HEK293 (cell line): ENCODE results near the gene CD151.

Source experiments
- CTCF ChIA-PET: fragments of 350-600 bp; formaldehyde crosslinking; extraction: SDS; loops from one replicate; lab custom pipeline; 2021; ENCODE audit warnings: antibody characterized with exemption; lab: Yijun Ruan, JAX
- POLR2A ChIA-PET: fragments of 300-600 bp; formaldehyde crosslinking; extraction: SDS; loops from one replicate; lab custom pipeline; 2020; ENCODE audit warnings: antibody characterized with exemption, inconsistent platforms; lab: Yijun Ruan, JAX
- H3K27ac ChIP-seq: fragments of 200-500 bp; sonication (Bioruptor generic); 2 replicates; pipeline ENCODE4 v1.5.1; 2014; ENCODE audit warnings: low read depth, low read length, control low read depth, inconsistent platforms; ENCODE audit errors: extremely low read depth
- H3K36me3 ChIP-seq, 2 experiments: fragments of 200-500 bp in 1 of 2; sonication (Bioruptor generic) in 1 of 2; 1 replicate in 1 of 2; 2 replicates in 1 of 2; pipeline ENCODE4 v1.5.1; 2014 to 2017; ENCODE audit warnings: inconsistent platforms in 2 of 2, low read length in 2 of 2; ENCODE audit not compliant: control insufficient read depth in 2 of 2, insufficient read depth in 1 of 2
- H3K4me1 ChIP-seq: fragments of 200-500 bp; sonication (Bioruptor generic); 2 replicates; pipeline ENCODE4 v1.5.1; 2014; ENCODE audit warnings: mild to moderate bottlenecking, low read length, inconsistent platforms; ENCODE audit not compliant: control insufficient read depth, insufficient read depth
- H3K4me3 ChIP-seq: 2 replicates; pipeline ENCODE4 v1.5.1; 2011; ENCODE audit warnings: low read depth, mild to moderate bottlenecking, control low read depth, low read length, moderate library complexity
- H3K9me3 ChIP-seq: fragments of 200-500 bp; sonication (Bioruptor generic); 2 replicates; pipeline ENCODE4 v1.5.1; 2014; ENCODE audit warnings: low read depth, low read length, inconsistent platforms; ENCODE audit not compliant: control insufficient read depth, insufficient read depth
- ATF2 ChIP-seq: fragments of 450-650 bp; formaldehyde crosslinking; IDR thresholded peaks from 2 replicates; pipeline ENCODE4 v1.5.1; 2016; ENCODE audit warnings: missing biosample characterization, missing genetic modification characterization, low read depth
- KLF1 ChIP-seq: fragments of 450-650 bp; formaldehyde crosslinking; IDR thresholded peaks from 2 replicates; pipeline ENCODE4 v1.5.1; 2016; ENCODE audit warnings: missing biosample characterization, missing genetic modification characterization
- ZFHX2 ChIP-seq: fragments of 450-650 bp; formaldehyde crosslinking; conservative IDR thresholded peaks from 2 replicates; pipeline ENCODE4 v1.5.1; 2016; ENCODE audit warnings: missing biosample characterization, missing genetic modification characterization
- ZFP3 ChIP-seq: fragments of 450-650 bp; formaldehyde crosslinking; IDR thresholded peaks from 2 replicates; pipeline ENCODE4 v1.5.1; 2016; ENCODE audit warnings: low read depth, missing biosample characterization, missing genetic modification characterization
- ZFP37 ChIP-seq: fragments of 450-650 bp; formaldehyde crosslinking; IDR thresholded peaks from 2 replicates; pipeline ENCODE4 v1.5.1; 2016; ENCODE audit warnings: missing biosample characterization, missing genetic modification characterization
- ZNF132 ChIP-seq: fragments of 450-650 bp; formaldehyde crosslinking; IDR thresholded peaks from 2 replicates; pipeline ENCODE4 v1.5.1; 2017; ENCODE audit warnings: missing biosample characterization, missing genetic modification characterization, borderline replicate concordance
- ZNF175 ChIP-seq: fragments of 450-650 bp; formaldehyde crosslinking; IDR thresholded peaks from 2 replicates; pipeline ENCODE4 v1.5.1; 2016; ENCODE audit warnings: missing biosample characterization, missing genetic modification characterization
- ZNF211 ChIP-seq: fragments of 450-650 bp; formaldehyde crosslinking; IDR thresholded peaks from 2 replicates; pipeline ENCODE4 v1.5.1; 2016; ENCODE audit warnings: low read depth, missing biosample characterization, missing genetic modification characterization
- ZNF280C ChIP-seq: fragments of 450-650 bp; formaldehyde crosslinking; IDR thresholded peaks from 2 replicates; pipeline ENCODE4 v1.5.1; 2016; ENCODE audit warnings: missing biosample characterization, missing genetic modification characterization
- ZNF280D ChIP-seq: fragments of 450-650 bp; formaldehyde crosslinking; IDR thresholded peaks from 2 replicates; pipeline ENCODE4 v1.5.1; 2016; ENCODE audit warnings: missing biosample characterization, missing genetic modification characterization
- ZNF510 ChIP-seq: fragments of 450-650 bp; formaldehyde crosslinking; IDR thresholded peaks from 2 replicates; pipeline ENCODE4 v1.5.1; 2018; ENCODE audit warnings: mild to moderate bottlenecking, missing genetic modification characterization, missing biosample characterization; ENCODE audit not compliant: insufficient replicate concordance
- ZNF514 ChIP-seq: fragments of 450-650 bp; formaldehyde crosslinking; IDR thresholded peaks from 2 replicates; pipeline ENCODE4 v1.5.1; 2016; ENCODE audit warnings: missing biosample characterization, missing genetic modification characterization
- ZNF571 ChIP-seq: fragments of 450-650 bp; formaldehyde crosslinking; IDR thresholded peaks from 2 replicates; pipeline ENCODE4 v1.5.0; 2017; ENCODE audit warnings: missing biosample characterization, missing genetic modification characterization
- ZNF777 ChIP-seq: fragments of 450-650 bp; formaldehyde crosslinking; IDR thresholded peaks from 2 replicates; pipeline ENCODE4 v1.5.1; 2017; ENCODE audit warnings: missing biosample characterization, missing genetic modification characterization, borderline replicate concordance
- TF ChIP-seq, protein P1 (sequence below): fragments of 450-650 bp; formaldehyde crosslinking; IDR thresholded peaks from 2 replicates; pipeline ENCODE4; 2016; ENCODE audit warnings: missing biosample characterization, missing genetic modification characterization
- TF ChIP-seq, protein P2 (sequence below): fragments of 450-650 bp; formaldehyde crosslinking; IDR thresholded peaks from 2 replicates; pipeline ENCODE4 v1.5.1; 2017; ENCODE audit warnings: missing biosample characterization, missing genetic modification characterization

Gene CD151

GRCh38 chr11:802693-803466, 29.9 kb upstream of the CD151 start (continued):
- TF ChIP-seq ZNF280D (tag by site-specific recombination), result no peak
- TF ChIP-seq, protein P1, sequence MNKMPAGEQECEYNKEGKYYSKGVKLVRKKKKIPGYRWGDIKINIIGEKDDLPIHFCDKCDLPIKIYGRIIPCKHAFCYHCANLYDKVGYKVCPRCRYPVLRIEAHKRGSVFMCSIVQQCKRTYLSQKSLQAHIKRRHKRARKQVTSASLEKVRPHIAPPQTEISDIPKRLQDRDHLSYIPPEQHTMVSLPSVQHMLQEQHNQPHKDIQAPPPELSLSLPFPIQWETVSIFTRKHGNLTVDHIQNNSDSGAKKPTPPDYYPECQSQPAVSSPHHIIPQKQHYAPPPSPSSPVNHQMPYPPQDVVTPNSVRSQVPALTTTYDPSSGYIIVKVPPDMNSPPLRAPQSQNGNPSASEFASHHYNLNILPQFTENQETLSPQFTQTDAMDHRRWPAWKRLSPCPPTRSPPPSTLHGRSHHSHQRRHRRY (tag by site-specific recombination), result no peak
- no peak for TF ChIP-seq ZNF280C (tag by site-specific recombination)
- no peak for TF ChIP-seq ZFHX2 (tag by site-specific recombination)
- TF ChIP-seq, protein P2, sequence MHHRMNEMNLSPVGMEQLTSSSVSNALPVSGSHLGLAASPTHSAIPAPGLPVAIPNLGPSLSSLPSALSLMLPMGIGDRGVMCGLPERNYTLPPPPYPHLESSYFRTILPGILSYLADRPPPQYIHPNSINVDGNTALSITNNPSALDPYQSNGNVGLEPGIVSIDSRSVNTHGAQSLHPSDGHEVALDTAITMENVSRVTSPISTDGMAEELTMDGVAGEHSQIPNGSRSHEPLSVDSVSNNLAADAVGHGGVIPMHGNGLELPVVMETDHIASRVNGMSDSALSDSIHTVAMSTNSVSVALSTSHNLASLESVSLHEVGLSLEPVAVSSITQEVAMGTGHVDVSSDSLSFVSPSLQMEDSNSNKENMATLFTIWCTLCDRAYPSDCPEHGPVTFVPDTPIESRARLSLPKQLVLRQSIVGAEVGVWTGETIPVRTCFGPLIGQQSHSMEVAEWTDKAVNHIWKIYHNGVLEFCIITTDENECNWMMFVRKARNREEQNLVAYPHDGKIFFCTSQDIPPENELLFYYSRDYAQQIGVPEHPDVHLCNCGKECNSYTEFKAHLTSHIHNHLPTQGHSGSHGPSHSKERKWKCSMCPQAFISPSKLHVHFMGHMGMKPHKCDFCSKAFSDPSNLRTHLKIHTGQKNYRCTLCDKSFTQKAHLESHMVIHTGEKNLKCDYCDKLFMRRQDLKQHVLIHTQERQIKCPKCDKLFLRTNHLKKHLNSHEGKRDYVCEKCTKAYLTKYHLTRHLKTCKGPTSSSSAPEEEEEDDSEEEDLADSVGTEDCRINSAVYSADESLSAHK (tag by site-specific recombination), result no peak

DNA sequence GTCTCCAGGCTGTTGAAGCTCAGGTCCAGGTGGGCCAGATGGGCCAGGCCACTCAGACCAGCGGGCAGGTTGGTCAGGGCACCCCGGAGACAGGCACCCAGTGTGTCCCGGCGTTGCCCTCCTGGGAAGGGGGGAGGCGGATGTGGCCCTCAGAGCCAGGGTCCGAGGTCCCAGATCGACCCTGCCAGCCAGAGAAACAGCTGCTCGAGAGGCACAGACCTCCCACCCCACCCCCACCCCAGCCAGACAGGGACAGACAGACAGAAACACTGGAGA, 29.3 kb upstream of the CD151 start:
- Histone ChIP-seq H3K9me3 (no peaks in the 10 kb centered on the region), H3K36me3 (peaks cover 0 to 54% of the 10 kb centered on the region in 2 experiments; a peak in 1 of 3 replicates), H3K27ac (peak overlapping the region; percentile 18; the same call in 1 of the 2 replicates), H3K4me3 (peak overlapping the region; percentile 60), H3K4me1 (no peaks in the 10 kb centered on the region)
- no peak for TF ChIP-seq ZNF510 (tag by site-specific recombination)
- TF ChIP-seq ZNF132 (tag by site-specific recombination), result no peak
- TF ChIP-seq ZNF175 (tag by site-specific recombination), result no peak
- TF ChIP-seq ZFP3 (tag by site-specific recombination), result no peak
- no peak for TF ChIP-seq KLF1 (tag by site-specific recombination)
- TF ChIP-seq ZNF514 (tag by site-specific recombination), result no peak
- no peak for TF ChIP-seq ZNF777 (tag by site-specific recombination)
- no peak for TF ChIP-seq ZFP37 (tag by site-specific recombination)
- no peak for TF ChIP-seq ZNF571 (tag by site-specific recombination)
- no peak for TF ChIP-seq ZNF211 (tag by site-specific recombination)
- no peak for TF ChIP-seq ATF2 (tag by site-specific recombination)
- POLR2A ChIA-PET, result interaction anchor here (0.6 to 5.2 kb wide), 3 partner anchors 14 to 28 kb away, joined by 3 to 42 read pairs (median 5); partner anchors contain the start of gene PNPLA2
- CTCF ChIA-PET, result interaction anchor here (1.1 kb wide), 1 partner anchor 35 kb away, joined by 3 read pairs; no protein-coding TSS in a partner anchor
